GM18867 (cell line): Measurements from ENCODE around the gene ALCAM.

Experiments used
- ATAC-seq: cut with Tn5 transposase; IDR thresholded peaks from one replicate; pipeline ENCODE4 v1.9.1; 2021; ENCODE audit warnings: mild to moderate bottlenecking, moderate library complexity; ENCODE audit not compliant: unreplicated experiment

ALCAM gene

GRCh38 chr3:105355408-105356061 is 11.2 kb upstream of the ALCAM start:
- no peak for ATAC-seq

DNA sequence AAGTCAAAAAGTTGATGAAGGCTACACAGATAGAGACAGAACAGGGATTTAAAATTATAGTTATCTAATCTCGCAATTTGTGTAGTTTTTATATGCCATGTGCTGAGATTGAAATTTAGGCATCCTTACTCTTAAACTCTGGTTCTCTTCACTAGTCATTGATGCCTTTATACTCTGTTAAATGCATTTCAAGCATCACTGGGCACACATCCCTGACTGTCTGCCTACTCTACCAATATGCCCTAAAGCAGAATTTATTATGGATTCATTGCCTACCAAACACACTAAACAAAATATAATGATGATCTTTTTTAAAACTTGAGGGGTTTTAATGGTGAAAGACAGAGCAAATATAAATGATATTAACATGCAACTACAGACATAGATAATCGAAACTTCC is 10.3 kb upstream of the ALCAM start:
- no peak for ATAC-seq

GRCh38 chr3:105356988-105357387 is 9.7 kb upstream of the ALCAM start:
- ATAC-seq: no peak

DNA sequence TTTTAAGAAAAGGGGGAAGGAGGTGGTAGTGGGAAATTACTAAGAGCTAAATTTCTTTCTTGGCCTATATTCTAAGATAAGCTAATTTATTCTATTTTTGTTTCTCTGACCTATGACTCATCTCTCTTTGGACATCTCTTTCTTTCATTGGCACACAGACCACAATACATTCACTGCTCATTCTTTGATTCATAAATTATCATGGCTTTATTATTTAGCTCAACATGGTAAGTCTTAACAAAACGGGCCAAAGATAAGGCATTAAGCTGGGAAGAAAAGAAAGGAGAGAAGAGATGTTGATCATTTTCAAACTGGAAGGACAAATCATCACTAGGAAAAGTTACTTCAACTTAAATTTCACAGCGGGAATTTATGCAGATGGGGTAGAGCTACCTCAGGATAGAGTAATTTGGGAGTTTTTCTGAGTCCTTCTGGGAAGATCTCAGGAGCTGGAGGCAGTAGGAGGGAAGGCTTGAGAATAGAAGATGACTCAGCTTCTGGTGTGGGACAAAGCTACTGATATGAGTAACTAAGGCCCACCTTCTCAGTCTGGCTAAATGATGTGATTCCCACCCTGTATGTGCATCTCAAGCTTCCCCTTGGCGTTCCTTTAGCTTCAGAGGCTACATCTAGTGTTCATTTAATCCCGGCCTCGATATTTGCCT is 7.5 kb upstream of the ALCAM start:
- ATAC-seq: no peak

DNA sequence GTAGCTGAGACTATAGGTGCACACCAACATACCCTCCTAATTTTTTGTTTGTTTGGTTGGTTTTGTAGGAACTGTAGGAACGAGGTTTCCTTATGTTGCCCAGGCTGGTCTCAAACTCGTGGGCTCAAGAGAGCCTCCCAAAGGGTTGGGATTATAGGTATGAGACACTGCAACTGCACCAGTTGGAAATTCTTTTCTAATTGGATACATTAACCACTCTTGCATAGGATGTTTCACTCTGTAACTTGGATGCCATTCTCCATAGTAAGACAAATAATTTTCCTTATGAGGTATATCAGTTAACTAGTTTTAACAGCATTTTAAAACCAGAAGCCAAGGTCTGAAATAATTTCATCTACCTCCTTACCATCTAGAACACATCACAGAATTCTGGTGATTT is 6.7 kb upstream of the ALCAM start:
- no peak for ATAC-seq

- no peak for ATAC-seq
Measured at GRCh38 chr3:105362021-105362665, 4.6 kb upstream of the ALCAM start.

DNA sequence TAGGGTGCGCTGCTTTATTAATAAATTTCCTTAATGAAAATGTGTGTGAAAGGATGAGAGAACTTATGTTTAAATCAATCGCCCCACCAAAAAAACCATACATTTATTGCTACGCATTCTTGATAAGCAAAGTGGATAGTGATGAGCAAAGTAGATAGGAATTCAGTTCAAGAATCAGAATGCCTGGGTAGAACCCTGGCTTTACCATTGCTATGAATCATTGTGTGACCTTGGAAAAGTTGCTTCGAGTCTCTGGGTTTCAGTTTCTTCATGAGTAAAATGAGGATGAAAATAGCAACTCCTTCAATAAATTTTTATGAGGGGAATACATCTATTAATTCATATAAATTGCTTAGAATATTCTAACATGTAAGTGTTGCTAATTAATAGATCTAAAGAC is 2.6 kb upstream of the ALCAM start:
- ATAC-seq: no peak

GRCh38 chr3:105365081-105365390 is 1.7 kb upstream of the ALCAM start:
- no peak for ATAC-seq

- ATAC-seq: no peak
Measured at GRCh38 chr3:105365391-105366325, 1.1 kb upstream of the ALCAM start.

- peak; percentile 7 for ATAC-seq
Measured at GRCh38 chr3:105367063-105367405, 325 bp downstream of the ALCAM start.

- peak; percentile 21 for ATAC-seq
Measured at GRCh38 chr3:105367406-105368213, 901 bp downstream of the ALCAM start.

DNA sequence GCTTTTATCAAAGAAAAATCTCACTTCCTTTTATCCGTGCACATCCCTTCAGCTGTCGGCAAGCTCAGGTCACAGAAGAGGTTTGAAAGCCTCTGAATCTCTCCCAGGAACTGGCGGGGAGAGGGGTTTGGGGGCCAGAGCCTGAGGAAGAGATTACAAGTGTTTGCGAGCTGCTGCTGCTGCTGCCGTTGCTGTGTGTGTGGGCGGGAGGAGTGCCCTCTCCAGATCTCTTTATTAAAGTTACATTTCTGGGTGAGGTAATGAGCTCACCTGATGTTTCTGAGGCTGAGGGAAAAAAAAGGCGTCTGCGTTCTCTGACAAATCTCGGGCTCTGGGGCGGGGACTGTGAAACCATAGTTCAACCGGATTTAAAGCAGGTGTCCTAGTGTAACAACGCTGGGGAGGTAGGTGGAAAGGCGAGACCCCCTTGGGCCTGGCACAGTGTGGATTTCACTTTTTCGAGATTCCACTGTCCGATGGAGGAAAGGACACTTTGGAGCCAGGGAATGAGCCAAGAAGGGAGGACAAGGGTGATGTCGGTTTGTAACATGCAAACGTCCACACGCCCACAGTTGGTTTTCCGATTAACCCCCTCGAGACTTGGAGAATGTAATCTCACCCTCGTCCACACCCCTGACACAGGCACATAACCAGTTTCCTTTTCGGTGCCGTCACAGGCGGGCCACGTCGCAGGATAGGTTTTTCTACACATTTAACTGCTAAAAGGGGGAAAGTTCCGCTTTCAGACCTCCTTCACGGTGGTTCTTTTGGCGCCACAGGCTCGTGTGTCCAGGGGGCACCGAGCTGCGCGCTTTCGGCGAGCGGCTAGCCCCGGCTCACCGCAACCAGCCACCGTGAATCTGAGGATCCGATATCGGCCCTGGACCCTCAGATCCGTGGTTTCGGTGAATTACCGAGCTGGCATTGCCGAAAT is 2.1 kb downstream of the ALCAM start:
- peak; percentile 36 for ATAC-seq

- peak; percentile 23 for ATAC-seq
Measured at GRCh38 chr3:105369500-105370371, 3.0 kb downstream of the ALCAM start.

- ATAC-seq: no peak
Measured at GRCh38 chr3:105373383-105373782, 6.7 kb downstream of the ALCAM start.

DNA sequence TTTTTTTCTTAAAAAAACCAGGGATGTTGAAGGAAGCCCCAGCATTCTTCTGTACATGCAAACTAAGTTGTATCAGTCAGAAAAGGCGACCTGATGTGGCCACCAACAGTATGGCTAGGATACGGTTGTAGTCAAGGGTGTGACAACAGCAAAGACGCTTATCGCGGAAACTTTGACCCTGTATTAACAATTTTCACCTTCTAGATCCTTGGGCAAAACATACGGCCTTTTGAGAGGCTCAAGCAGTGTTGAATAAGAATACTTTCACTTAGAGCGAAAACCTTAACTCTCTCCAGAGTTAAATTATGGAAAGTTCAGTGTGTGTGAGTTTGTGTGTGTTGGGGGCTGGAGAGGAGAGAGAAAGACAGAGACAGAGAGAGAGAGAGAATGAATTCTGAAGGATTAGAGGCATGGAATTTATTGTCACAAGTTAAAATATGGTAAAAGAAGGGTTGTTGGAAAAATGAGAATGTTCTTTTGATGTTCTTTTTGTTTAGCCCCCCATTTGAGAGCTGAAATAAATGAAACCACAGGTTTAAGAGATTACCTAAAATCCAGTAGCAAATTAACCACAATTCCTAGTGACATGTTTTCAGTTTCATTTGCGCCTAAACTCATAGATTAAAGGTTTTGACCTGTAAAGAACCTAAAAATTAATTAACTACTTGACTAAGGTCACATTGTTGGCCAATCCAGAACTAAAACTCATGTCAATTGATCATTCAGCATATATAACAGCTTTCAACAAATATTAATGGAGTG is 9.2 kb downstream of the ALCAM start:
- no peak for ATAC-seq

- no peak for ATAC-seq
Measured at GRCh38 chr3:105377716-105378115, 11.0 kb downstream of the ALCAM start.

GRCh38 chr3:105385179-105385578 is 18.5 kb downstream of the ALCAM start:
- ATAC-seq: no peak
